ENCODE data around the gene ZNF804B. TPM values are rescaled to one million over a fixed set of nuclear protein-coding genes. Genes with fewer than 3 reads are reported as not detected.

ZNF804B gene
- total and polyA plus RNA-seq, 4 donors: not detected

GRCh38 chr7:88967432-88967831 lies 207.9 kb downstream of the ZNF804B start:
- WGBS: 57% methylated on average over 4 of the region's 4 CpGs
- no peaks in the 10 kb centered on the region for H3K4me1 ChIP-seq (ENCODE audit: control insufficient read depth in 4 of 4, insufficient read depth in 4 of 4, low read length in 3 of 4)
- H3K36me3 ChIP-seq (ENCODE audit: control insufficient read depth in 4 of 4, insufficient read depth in 3 of 4, low read depth in 1 of 4, low read length in 3 of 4): no peaks in the 10 kb centered on the region
- H3K4me3 ChIP-seq (ENCODE audit: low read depth in 1 of 3, low read length in 3 of 3): no peak overlapping the region
- H3K27ac ChIP-seq (ENCODE audit: low read depth in 1 of 2, low read length in 2 of 2): no peak overlapping the region
- no peaks in the 10 kb centered on the region for H3K27me3 ChIP-seq (ENCODE audit: control insufficient read depth in 4 of 4, insufficient read depth in 4 of 4, low read length in 3 of 4)
- TF ChIP-seq ZBTB33 (IDR thresholded peaks at IDR 0.05): no peak
- no peak for TF ChIP-seq MAX (IDR thresholded peaks at IDR 0.05)
- no peak for TF ChIP-seq JUND (IDR thresholded peaks at IDR 0.05)
- TF ChIP-seq FOXA1 (IDR thresholded peaks at IDR 0.05): no peak
- no peak for TF ChIP-seq ATF3 (IDR thresholded peaks at IDR 0.05)
- no peak for TF ChIP-seq REST (IDR thresholded peaks at IDR 0.05)
- TF ChIP-seq NR2F2 (IDR thresholded peaks at IDR 0.05): no peak
- no peak for TF ChIP-seq RXRA (IDR thresholded peaks at IDR 0.05)
- no peak for TF ChIP-seq CTCF (IDR thresholded peaks at IDR 0.05; ENCODE audit: low read depth, low read length, missing input control)
- no peak for TF ChIP-seq YY1 (IDR thresholded peaks at IDR 0.05)
- no peak for TF ChIP-seq GABPA (IDR thresholded peaks at IDR 0.05 in 1 of 2, conservative IDR thresholded peaks at IDR 0.05 in 1 of 2)
- TF ChIP-seq SP1 (IDR thresholded peaks at IDR 0.05): no peak
- TF ChIP-seq RAD21 (IDR thresholded peaks at IDR 0.05): no peak
- no peak for TF ChIP-seq HNF4A (conservative IDR thresholded peaks at IDR 0.05)
- TF ChIP-seq HNF4G (IDR thresholded peaks at IDR 0.05): no peak
- DNase-seq (ENCODE audit: low spot score): no peak
- no peak overlapping the region for H3K9ac ChIP-seq (ENCODE audit: low read depth in 1 of 2, low read length in 2 of 2)
- no peaks in the 10 kb centered on the region for H3K9me3 ChIP-seq (ENCODE audit: control insufficient read depth in 4 of 4, low read length in 3 of 4)

- Histone ChIP-seq H3K4me1 (ENCODE audit: control insufficient read depth in 4 of 4, insufficient read depth in 4 of 4, low read length in 3 of 4) (no peaks in the 10 kb centered on the region), H3K27me3 (ENCODE audit: control insufficient read depth in 4 of 4, insufficient read depth in 4 of 4, low read length in 3 of 4) (no peaks in the 10 kb centered on the region), H3K9ac (ENCODE audit: low read depth in 1 of 2, low read length in 2 of 2) (no peak overlapping the region), H3K9me3 (ENCODE audit: control insufficient read depth in 4 of 4, low read length in 3 of 4) (no peaks in the 10 kb centered on the region), H3K27ac (ENCODE audit: low read depth in 1 of 2, low read length in 2 of 2) (no peak overlapping the region), H3K4me3 (ENCODE audit: low read depth in 1 of 3, low read length in 3 of 3) (no peak overlapping the region), H3K36me3 (ENCODE audit: control insufficient read depth in 4 of 4, insufficient read depth in 3 of 4, low read depth in 1 of 4, low read length in 3 of 4) (no peaks in the 10 kb centered on the region)
- DNase-seq (ENCODE audit: low spot score): no peak
- TF ChIP-seq RAD21 (IDR thresholded peaks at IDR 0.05) (no peak), HNF4A (conservative IDR thresholded peaks at IDR 0.05) (no peak), EGR1 (IDR thresholded peaks at IDR 0.05; ENCODE audit: low read depth in 2 of 2) (no peak), ZBTB33 (IDR thresholded peaks at IDR 0.05) (no peak), SP1 (IDR thresholded peaks at IDR 0.05) (no peak), HNF4G (IDR thresholded peaks at IDR 0.05) (no peak), MAX (IDR thresholded peaks at IDR 0.05) (no peak), NR2F2 (IDR thresholded peaks at IDR 0.05) (no peak), FOXA1 (IDR thresholded peaks at IDR 0.05) (no peak), JUND (IDR thresholded peaks at IDR 0.05) (no peak)
- WGBS: 79% methylated on average over 1 of the region's 1 CpG
These were observed 209.7 kb downstream of the ZNF804B start for GRCh38 chr7:88969167-88969566.

All from liver (tissue), 9 donors.